Ureter (tissue), 1 donor: ENCODE measurements around the gene APOF. TPM values are rescaled to one million over a fixed set of nuclear protein-coding genes. Genes with fewer than 3 reads are reported as not detected.
"Not testable (repeated sequence)": the region's sequence is repeated elsewhere in the genome, so short reads cannot be mapped to it uniquely, and the experiment has no call there.

Experiments used
- DNase-seq: peaks from one replicate; pipeline ENCODE4 v3.0.0-alpha.2; 2020; ENCODE audit warnings: low spot score
- total RNA-seq: library from RNA; stranded (reverse); gene quantifications from one replicate; pipeline ENCODE4 v1.2.4, GENCODE V29; 2023
- donor health status: DM: yes; HTN: yes; CAD: no.

The APOF gene
- total RNA-seq, 1 donor from 2014 or later = not detected

- DNase-seq = no peak
Observed at GRCh38 chr12:56373515-56373914, 10.9 kb upstream of the APOF start.

GRCh38 chr12:56366948-56367347 lies 4.3 kb upstream of the APOF start:
- no peak for DNase-seq

- DNase-seq = no peak
Observed at GRCh38 chr12:56361487-56362129, 1.0 kb downstream of the APOF start.

GRCh38 chr12:56359851-56360767 lies 2.5 kb downstream of the APOF start, which contains the start of gene STAT2:
Gene STAT2 (minus strand): TSS chr12:56360107. CDS start chr12:56356571, 3,536 bp downstream.
- peak; percentile 100 for DNase-seq

GRCh38 chr12:56358836-56359532 lies 3.7 kb downstream of the APOF start:
- no peak for DNase-seq

- no peak for DNase-seq
Observed at GRCh38 chr12:56351325-56351724, 11.3 kb downstream of the APOF start.

- DNase-seq = no peak
Observed at GRCh38 chr12:56350662-56351061, 12.0 kb downstream of the APOF start.

GRCh38 chr12:56348776-56349175 lies 13.9 kb downstream of the APOF start:
- DNase-seq = no peak

- DNase-seq = not testable (repeated sequence)
Observed at GRCh38 chr12:56347255-56347654, 15.4 kb downstream of the APOF start.

- no peak for DNase-seq
Observed at GRCh38 chr12:56346675-56347074, 16.0 kb downstream of the APOF start.

- not testable (repeated sequence) for DNase-seq
Observed at GRCh38 chr12:56342290-56342689, 20.4 kb downstream of the APOF start.

- DNase-seq = no peak
Observed at GRCh38 chr12:56341616-56342015, 21.0 kb downstream of the APOF start.

GRCh38 chr12:56339158-56339422 lies 23.6 kb downstream of the APOF start:
- no peak for DNase-seq

GRCh38 chr12:56338308-56339157 lies 24.1 kb downstream of the APOF start, which contains the start of gene IL23A:
Gene IL23A (plus strand): TSS chr12:56338884. CDS start chr12:56339045, 161 bp downstream.
- no peak for DNase-seq

- no peak for DNase-seq
Observed at GRCh38 chr12:56337753-56338251, 24.9 kb downstream of the APOF start.

- DNase-seq = no peak
Observed at GRCh38 chr12:56336361-56337167, 26.1 kb downstream of the APOF start.

- DNase-seq = not testable (repeated sequence)
Observed at GRCh38 chr12:56335527-56335926, 27.1 kb downstream of the APOF start.

- DNase-seq = no peak
Observed at GRCh38 chr12:56334490-56334793, 28.2 kb downstream of the APOF start.

GRCh38 chr12:56333679-56334489 lies 28.8 kb downstream of the APOF start, which contains the start of gene PAN2:
Gene PAN2 (minus strand): TSS chr12:56334000. CDS start chr12:56333094, 906 bp downstream.
- DNase-seq = peak; percentile 98
